HepG2 (cell line): ENCODE results near the gene LTA. TPM values are rescaled to one million over a fixed set of nuclear protein-coding genes. Genes with fewer than 3 reads are reported as not detected.

Experiments used
- ARNT2 ChIP-seq: sonication (generic); formaldehyde crosslinking; IDR thresholded peaks from 2 replicates; pipeline ENCODE4 v1.8.0; 2022; ENCODE audit warnings: mild to moderate bottlenecking, low read depth, missing genetic modification reagents, moderate library complexity
- CCAR2 ChIP-seq: fragments of 200-400 bp; formaldehyde crosslinking; optimal IDR thresholded peaks from 2 replicates; pipeline ENCODE3; 2018; ENCODE audit warnings: low read depth, mild to moderate bottlenecking, low read length, moderate library complexity
- CHCHD3 ChIP-seq: sonication (generic); formaldehyde crosslinking; IDR thresholded peaks from 2 replicates; pipeline ENCODE4 v1.8.0; 2022; ENCODE audit warnings: mild to moderate bottlenecking, missing genetic modification reagents, moderate library complexity
- KLF16 ChIP-seq, 2 experiments: sonication (generic) in 1 of 2; formaldehyde crosslinking in 1 of 2; IDR thresholded peaks; 2 replicates each; pipeline versions ENCODE4 v1.6.1 to v1.8.0; 2016 to 2023; ENCODE audit warnings: missing genetic modification reagents in 2 of 2, missing compliant biosample characterization in 1 of 2
- KLF9 ChIP-seq: IDR thresholded peaks from 2 replicates; pipeline ENCODE4 v1.6.1; 2016; ENCODE audit warnings: low read depth
- MED8 ChIP-seq: sonication (generic); formaldehyde crosslinking; IDR thresholded peaks from 2 replicates; pipeline ENCODE4 v1.8.1; 2023; ENCODE audit warnings: mild to moderate bottlenecking, missing genetic modification reagents; ENCODE audit not compliant: insufficient replicate concordance
- MTA3 ChIP-seq: sonication (generic); formaldehyde crosslinking; IDR thresholded peaks from 2 replicates; pipeline ENCODE4 v1.4.0; 2020; ENCODE audit warnings: missing genetic modification reagents
- NFIB ChIP-seq: sonication (generic); formaldehyde crosslinking; IDR thresholded peaks from 2 replicates; pipeline ENCODE4 v1.9.0; 2021; ENCODE audit warnings: missing genetic modification reagents, mild to moderate bottlenecking, borderline replicate concordance
- NFKB2 ChIP-seq: sonication (generic); formaldehyde crosslinking; IDR thresholded peaks from 2 replicates; pipeline ENCODE4 v1.4.0; 2020; ENCODE audit warnings: missing genetic modification reagents, borderline replicate concordance
- NR2F6 ChIP-seq, 2 experiments: IDR thresholded peaks; 2 replicates each; pipeline ENCODE4 v1.6.1; 2016; ENCODE audit warnings: antibody characterized with exemption in 1 of 2, mild to moderate bottlenecking in 1 of 2
- SAP130 ChIP-seq: IDR thresholded peaks from 2 replicates; pipeline ENCODE4 v1.6.1; 2016; ENCODE audit warnings: low read depth
- TAF15 ChIP-seq: fragments of 200-400 bp; formaldehyde crosslinking; IDR thresholded peaks from one replicate; pipeline ENCODE4 v1.6.1; 2018; ENCODE audit warnings: mild to moderate bottlenecking, low read depth, low read length; ENCODE audit not compliant: poor library complexity, severe bottlenecking
- YY1 ChIP-seq: IDR thresholded peaks from 2 replicates; pipeline ENCODE4 v1.6.1; 2011; ENCODE audit warnings: low read length, low read depth, moderate library complexity, mild to moderate bottlenecking; ENCODE audit not compliant: insufficient read depth, insufficient replicate concordance
- ZBTB1 ChIP-seq: sonication (generic); formaldehyde crosslinking; IDR thresholded peaks from 2 replicates; pipeline ENCODE4 v1.4.0; 2020; ENCODE audit warnings: missing genetic modification reagents, borderline replicate concordance
- ZFYVE20 ChIP-seq: sonication (generic); formaldehyde crosslinking; IDR thresholded peaks from 2 replicates; pipeline ENCODE4 v1.8.0; 2023; ENCODE audit warnings: low read depth, mild to moderate bottlenecking, moderate library complexity, missing genetic modification reagents, borderline replicate concordance
- ZNF12 ChIP-seq: sonication (generic); formaldehyde crosslinking; IDR thresholded peaks from 2 replicates; pipeline ENCODE4 v1.5.0; 2020; ENCODE audit warnings: missing genetic modification reagents
- ZNF282 ChIP-seq: fragments of 450-650 bp; IDR thresholded peaks from 2 replicates; pipeline ENCODE4 v1.6.1; 2018; ENCODE audit not compliant: partially characterized antibody
- ZNF3 ChIP-seq: IDR thresholded peaks from 2 replicates; pipeline ENCODE4 v1.7.0; 2017; ENCODE audit warnings: inconsistent platforms
- ZNF781 ChIP-seq: sonication (generic); formaldehyde crosslinking; IDR thresholded peaks from 2 replicates; pipeline ENCODE4 v1.5.1; 2020; ENCODE audit warnings: borderline replicate concordance, mild to moderate bottlenecking, missing genetic modification reagents; ENCODE audit errors: not compliant biosample characterization
- ZSCAN31 ChIP-seq: sonication (generic); formaldehyde crosslinking; IDR thresholded peaks from 2 replicates; pipeline ENCODE4 v1.5.0; 2020; ENCODE audit warnings: low read depth, mild to moderate bottlenecking, missing genetic modification reagents
- polyA plus RNA-seq, 8 experiments: library from polyadenylated mRNA; depleted of rRNA in 3 of 8; stranded (reverse) in 7 of 8; unstranded in 1 of 8; fragments of >200 nt; fragmentation: Illumina TruSeq in 4 of 8; extraction: Trizol in 4 of 8; gene quantifications; 2 replicates each; pipeline versions ENCODE4 v1.2.1 to v1.2.3, GENCODE V29; 2011 to 2016; ENCODE audit warnings: low read depth in 4 of 8, missing spikeins in 1 of 8, mixed read lengths in 1 of 8; ENCODE audit not compliant: insufficient read depth in 1 of 8
- total RNA-seq, 5 experiments: library from RNA; depleted of rRNA; stranded (reverse); fragments of >200 nt; fragmentation: Illumina TruSeq; extraction: Trizol; gene quantifications; 2 replicates each; pipeline ENCODE4 v1.2.3, GENCODE V29; 2016; ENCODE audit warnings: low read depth in 1 of 5
- TF ChIP-seq, protein P1 (sequence below): sonication (generic); formaldehyde crosslinking; IDR thresholded peaks from 2 replicates; pipeline ENCODE4 v1.4.0; 2020; ENCODE audit warnings: low read depth, missing genetic modification reagents
- TF ChIP-seq, protein P2 (sequence below), 2 experiments: sonication (generic) in 1 of 2; formaldehyde crosslinking in 1 of 2; IDR thresholded peaks; 2 replicates each; pipeline versions ENCODE4 v1.5.1 to v1.6.1; 2011 to 2020; ENCODE audit warnings: borderline replicate concordance in 1 of 2, low read depth in 1 of 2, low read length in 1 of 2, mild to moderate bottlenecking in 1 of 2, missing genetic modification reagents in 1 of 2, moderate library complexity in 1 of 2
- TF ChIP-seq, protein P3 (sequence below): sonication (generic); formaldehyde crosslinking; IDR thresholded peaks from 2 replicates; pipeline ENCODE4 v1.4.0; 2020; ENCODE audit warnings: mild to moderate bottlenecking, missing genetic modification reagents

LTA gene
- total and polyA plus RNA-seq, 2 of the 13 experiments (the other 11 are each of a cell fraction or from before 2014, with no cell fraction given), result 0.09 TPM; not detected in 1

DNA sequence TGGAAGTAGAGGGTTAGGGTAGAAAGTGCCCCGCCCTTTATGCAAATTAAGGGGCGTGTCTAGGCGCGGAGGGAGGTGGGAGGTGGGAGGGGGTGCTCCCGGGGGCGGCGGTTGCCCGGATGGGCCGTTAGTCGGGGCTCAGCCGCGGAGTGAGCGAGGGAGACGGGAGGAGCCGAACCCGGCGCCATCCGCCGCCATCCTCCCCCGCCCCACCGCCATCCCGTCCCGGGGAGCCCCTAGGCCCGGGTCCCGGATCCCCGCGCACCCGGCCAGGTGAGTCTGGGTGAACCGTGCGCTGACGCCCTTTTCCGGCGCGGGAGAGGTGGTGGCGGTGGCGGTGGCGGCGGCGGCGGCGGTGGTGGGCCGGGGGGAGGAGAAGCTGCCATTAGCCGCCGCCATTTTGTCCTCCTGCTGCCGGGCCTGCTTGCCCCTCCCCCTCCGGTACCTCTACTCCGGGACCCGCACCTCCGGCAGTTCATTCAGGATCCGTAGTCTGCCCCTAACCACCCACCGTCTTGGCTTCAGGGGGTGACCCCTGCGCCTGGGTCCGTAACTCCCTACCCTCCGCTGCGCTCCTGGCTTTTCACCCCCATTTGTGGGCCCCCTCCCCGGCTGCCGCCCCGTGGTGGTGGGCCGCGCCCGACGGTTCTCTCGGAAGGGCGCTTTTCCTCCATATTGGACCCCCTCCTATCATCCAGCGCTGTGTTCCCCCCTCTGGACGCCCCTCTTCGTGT is 48.7 kb downstream of the LTA start, which contains the start of gene PRRC2A (continued):
- TF ChIP-seq, protein P1, sequence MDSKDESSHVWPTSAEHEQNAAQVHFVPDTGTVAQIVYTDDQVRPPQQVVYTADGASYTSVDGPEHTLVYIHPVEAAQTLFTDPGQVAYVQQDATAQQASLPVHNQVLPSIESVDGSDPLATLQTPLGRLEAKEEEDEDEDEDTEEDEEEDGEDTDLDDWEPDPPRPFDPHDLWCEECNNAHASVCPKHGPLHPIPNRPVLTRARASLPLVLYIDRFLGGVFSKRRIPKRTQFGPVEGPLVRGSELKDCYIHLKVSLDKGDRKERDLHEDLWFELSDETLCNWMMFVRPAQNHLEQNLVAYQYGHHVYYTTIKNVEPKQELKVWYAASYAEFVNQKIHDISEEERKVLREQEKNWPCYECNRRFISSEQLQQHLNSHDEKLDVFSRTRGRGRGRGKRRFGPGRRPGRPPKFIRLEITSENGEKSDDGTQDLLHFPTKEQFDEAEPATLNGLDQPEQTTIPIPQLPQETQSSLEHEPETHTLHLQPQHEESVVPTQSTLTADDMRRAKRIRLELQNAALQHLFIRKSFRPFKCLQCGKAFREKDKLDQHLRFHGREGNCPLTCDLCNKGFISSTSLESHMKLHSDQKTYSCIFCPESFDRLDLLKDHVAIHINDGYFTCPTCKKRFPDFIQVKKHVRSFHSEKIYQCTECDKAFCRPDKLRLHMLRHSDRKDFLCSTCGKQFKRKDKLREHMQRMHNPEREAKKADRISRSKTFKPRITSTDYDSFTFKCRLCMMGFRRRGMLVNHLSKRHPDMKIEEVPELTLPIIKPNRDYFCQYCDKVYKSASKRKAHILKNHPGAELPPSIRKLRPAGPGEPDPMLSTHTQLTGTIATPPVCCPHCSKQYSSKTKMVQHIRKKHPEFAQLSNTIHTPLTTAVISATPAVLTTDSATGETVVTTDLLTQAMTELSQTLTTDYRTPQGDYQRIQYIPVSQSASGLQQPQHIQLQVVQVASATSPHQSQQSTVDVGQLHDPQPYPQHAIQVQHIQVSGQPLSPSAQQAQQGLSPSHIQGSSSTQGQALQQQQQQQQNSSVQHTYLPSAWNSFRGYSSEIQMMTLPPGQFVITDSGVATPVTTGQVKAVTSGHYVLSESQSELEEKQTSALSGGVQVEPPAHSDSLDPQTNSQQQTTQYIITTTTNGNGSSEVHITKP (CRISPR knock-in tag), result 0 out of 2 replicates have a peak, but pooled peaks have one; percentile 36
- TF ChIP-seq NR2F6 (IDR thresholded peaks at IDR 0.05) (no peak), NR2F6 (CRISPR knock-in tag; IDR thresholded peaks at IDR 0.05) (no peak), ZFYVE20 (CRISPR knock-in tag) (no peak), SAP130 (peak; percentile 71), NFIB (CRISPR knock-in tag) (no peak), ZNF781 (CRISPR knock-in tag) (no peak), ZNF282 (no peak), KLF9 (CRISPR knock-in tag) (no peak; the same call in none of the 2 replicates), CCAR2 (no peak), TAF15 (no peak), ZSCAN31 (CRISPR knock-in tag) (peak; percentile 26; the same call in 1 of the 2 replicates), MED8 (CRISPR knock-in tag) (peak; percentile 42), ZNF3 (CRISPR knock-in tag) (no peak), ARNT2 (CRISPR knock-in tag) (peak; percentile 41), CHCHD3 (CRISPR knock-in tag) (no peak), ZBTB1 (CRISPR knock-in tag) (no peak; the same call in 1 of the 2 replicates), YY1 (peak; percentile 96), KLF16 (CRISPR knock-in tag; IDR thresholded peaks at IDR 0.05) (no peak; a peak in 1 of 4 replicates), MTA3 (CRISPR knock-in tag) (no peak), ZNF12 (CRISPR knock-in tag) (peak; percentile 28; the same call in 1 of the 2 replicates), NFKB2 (CRISPR knock-in tag) (peak; percentile 48; the same call in 1 of the 2 replicates)
- TF ChIP-seq, protein P2, sequence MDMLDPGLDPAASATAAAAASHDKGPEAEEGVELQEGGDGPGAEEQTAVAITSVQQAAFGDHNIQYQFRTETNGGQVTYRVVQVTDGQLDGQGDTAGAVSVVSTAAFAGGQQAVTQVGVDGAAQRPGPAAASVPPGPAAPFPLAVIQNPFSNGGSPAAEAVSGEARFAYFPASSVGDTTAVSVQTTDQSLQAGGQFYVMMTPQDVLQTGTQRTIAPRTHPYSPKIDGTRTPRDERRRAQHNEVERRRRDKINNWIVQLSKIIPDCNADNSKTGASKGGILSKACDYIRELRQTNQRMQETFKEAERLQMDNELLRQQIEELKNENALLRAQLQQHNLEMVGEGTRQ (IDR thresholded peaks at IDR 0.05; ENCODE audit: low read depth, low read length), result no peak
- TF ChIP-seq, protein P2 (CRISPR knock-in tag; IDR thresholded peaks at IDR 0.05; ENCODE audit: borderline replicate concordance), result no peak
- TF ChIP-seq, protein P3, sequence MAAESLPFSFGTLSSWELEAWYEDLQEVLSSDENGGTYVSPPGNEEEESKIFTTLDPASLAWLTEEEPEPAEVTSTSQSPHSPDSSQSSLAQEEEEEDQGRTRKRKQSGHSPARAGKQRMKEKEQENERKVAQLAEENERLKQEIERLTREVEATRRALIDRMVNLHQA (CRISPR knock-in tag), result no peak
